ENCODE measurements around the gene DBI. TPM values are rescaled to one million over a fixed set of nuclear protein-coding genes. Genes with fewer than 3 reads are reported as not detected.

DBI gene
- total and polyA plus RNA-seq, 11 donors, result 208 to 868 (median 287) TPM

DNA sequence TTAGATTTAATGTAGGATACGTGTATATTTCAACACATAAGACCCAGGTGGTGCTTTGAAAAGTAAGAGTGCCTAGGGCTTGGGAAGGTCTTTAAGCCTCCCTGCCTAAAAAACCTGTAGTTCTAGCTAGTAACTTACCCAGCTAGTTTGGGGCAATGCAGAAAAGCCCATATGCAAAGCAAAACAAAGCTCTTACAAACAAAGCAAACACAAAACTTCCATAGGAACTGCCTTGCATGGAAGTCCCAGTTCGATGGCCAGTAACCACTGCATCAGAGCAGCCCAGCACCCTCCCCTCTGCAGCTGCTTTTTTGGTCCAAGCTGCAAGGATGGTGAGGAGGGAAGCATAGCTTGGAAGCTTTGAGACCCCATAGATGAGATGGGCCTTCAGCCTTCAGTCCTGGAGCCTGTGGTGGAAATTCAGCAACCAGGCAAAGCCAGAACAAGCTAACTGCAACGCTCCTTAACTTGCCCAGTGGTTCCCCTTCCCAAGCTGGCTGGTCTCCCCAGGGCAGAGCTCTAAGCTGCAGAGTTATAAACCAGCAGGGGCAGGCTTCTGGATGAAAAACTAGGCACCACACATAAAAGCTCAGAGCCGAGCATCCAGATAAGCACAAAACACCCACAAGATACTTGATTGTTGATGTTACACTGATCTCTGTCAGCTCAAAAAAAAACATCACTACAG lies 16.3 kb upstream of the DBI start:
- peaks cover 0 to 39% (median 12%) of the 10 kb centered on the region in 12 donors for H3K4me1 ChIP-seq
- no peaks in the 10 kb centered on the region for H3K36me3 ChIP-seq
- peaks cover 0 to 6% (median 0%) of the 10 kb centered on the region in 12 donors for H3K9me3 ChIP-seq
- peak overlapping the region in 7 of 12 donors; percentile 9 to 77 (median 43) for H3K27ac ChIP-seq
- H3K27me3 ChIP-seq, result no peaks in the 10 kb centered on the region
- peak in 1 of 4 donors; percentile 26 for ATAC-seq
- H3K4me3 ChIP-seq, result no peak overlapping the region
- WGBS, 4 donors, result 45 to 68% (median 59%) methylated on average over 4 of the region's 4 CpGs
- intact Hi-C loops (cut with DNase I), result no loop called here
- TF ChIP-seq POLR2A (IDR thresholded peaks at IDR 0.05), result no peak
- TF ChIP-seq, protein P1, sequence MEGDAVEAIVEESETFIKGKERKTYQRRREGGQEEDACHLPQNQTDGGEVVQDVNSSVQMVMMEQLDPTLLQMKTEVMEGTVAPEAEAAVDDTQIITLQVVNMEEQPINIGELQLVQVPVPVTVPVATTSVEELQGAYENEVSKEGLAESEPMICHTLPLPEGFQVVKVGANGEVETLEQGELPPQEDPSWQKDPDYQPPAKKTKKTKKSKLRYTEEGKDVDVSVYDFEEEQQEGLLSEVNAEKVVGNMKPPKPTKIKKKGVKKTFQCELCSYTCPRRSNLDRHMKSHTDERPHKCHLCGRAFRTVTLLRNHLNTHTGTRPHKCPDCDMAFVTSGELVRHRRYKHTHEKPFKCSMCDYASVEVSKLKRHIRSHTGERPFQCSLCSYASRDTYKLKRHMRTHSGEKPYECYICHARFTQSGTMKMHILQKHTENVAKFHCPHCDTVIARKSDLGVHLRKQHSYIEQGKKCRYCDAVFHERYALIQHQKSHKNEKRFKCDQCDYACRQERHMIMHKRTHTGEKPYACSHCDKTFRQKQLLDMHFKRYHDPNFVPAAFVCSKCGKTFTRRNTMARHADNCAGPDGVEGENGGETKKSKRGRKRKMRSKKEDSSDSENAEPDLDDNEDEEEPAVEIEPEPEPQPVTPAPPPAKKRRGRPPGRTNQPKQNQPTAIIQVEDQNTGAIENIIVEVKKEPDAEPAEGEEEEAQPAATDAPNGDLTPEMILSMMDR (IDR thresholded peaks at IDR 0.05), result peak in 2 of 12 donors; percentile 8 to 29
- no peak for DNase-seq

DNA sequence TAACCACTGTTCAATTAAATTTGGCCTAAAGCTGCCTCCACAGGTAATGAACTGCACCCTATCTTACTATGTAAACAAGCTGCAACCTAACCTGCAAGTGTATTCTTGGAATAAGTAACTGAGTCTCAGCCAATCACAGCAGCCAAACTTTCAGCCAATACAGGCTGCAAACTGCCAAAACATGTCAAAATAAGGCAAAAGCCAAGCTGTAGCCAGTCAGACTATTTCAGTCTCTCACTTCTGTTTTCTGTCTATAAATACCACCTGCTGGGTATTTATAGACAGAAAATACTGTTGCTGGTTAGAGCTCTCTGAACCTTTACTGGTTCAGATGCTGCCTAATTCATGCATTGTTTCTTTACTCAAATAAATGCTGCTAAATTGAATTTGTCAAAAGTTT lies 14.4 kb upstream of the DBI start:
- intact Hi-C loops (cut with DNase I), result no loop called here
- Histone ChIP-seq H3K27ac (peak overlapping the region; percentile 2 to 79 (median 62)), H3K27me3 (no peaks in the 10 kb centered on the region), H3K36me3 (no peaks in the 10 kb centered on the region), H3K9me3 (peaks cover 0 to under 1% (median 0%) of the 10 kb centered on the region in 12 donors), H3K4me3 (no peak overlapping the region), H3K4me1 (peaks cover 0 to 53% (median 16%) of the 10 kb centered on the region in 12 donors)
- DNase-seq, result peak in 3 of 5 donors; percentile 43 to 53 (median 47)
- ATAC-seq, result peak; percentile 79 to 87 (median 86)
- TF ChIP-seq, protein P1 (IDR thresholded peaks at IDR 0.05), result no peak
- peak in 1 of 2 donors; percentile 30 for TF ChIP-seq POLR2A (IDR thresholded peaks at IDR 0.05)

DNA sequence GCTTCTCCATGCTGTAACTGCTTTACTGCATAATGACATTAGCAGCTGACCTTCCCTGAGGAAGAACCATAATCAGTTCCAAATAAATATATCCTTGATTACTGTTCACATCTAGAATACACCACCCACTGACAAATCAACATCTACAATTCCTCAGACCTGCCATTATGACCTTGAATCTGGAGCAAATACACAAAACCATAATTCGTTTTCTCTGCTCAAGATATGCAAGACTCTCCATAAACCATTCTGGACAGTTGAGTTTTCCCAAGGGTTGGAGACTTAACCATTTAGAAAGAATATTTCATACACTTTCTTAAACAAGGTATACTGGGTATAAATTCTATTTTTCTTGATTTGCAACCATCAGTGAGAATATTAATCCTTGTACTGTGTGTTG lies 11.9 kb upstream of the DBI start:
- Histone ChIP-seq H3K4me3 (no peak overlapping the region), H3K27me3 (no peaks in the 10 kb centered on the region), H3K27ac (peak overlapping the region in 3 of 12 donors; percentile 6 to 49 (median 45)), H3K4me1 (peaks cover 0 to 49% (median 21%) of the 10 kb centered on the region in 12 donors), H3K9me3 (no peaks in the 10 kb centered on the region), H3K36me3 (no peaks in the 10 kb centered on the region)
- DNase-seq (no peak), ATAC-seq (no peak)
- TF ChIP-seq, protein P1 (IDR thresholded peaks at IDR 0.05), result no peak
- no peak for TF ChIP-seq POLR2A (IDR thresholded peaks at IDR 0.05)
- intact Hi-C loops (cut with DNase I), result no loop called here
- 42 to 66% (median 54%) methylated on average over 1 of the region's 1 CpG for WGBS, 4 donors

DNA sequence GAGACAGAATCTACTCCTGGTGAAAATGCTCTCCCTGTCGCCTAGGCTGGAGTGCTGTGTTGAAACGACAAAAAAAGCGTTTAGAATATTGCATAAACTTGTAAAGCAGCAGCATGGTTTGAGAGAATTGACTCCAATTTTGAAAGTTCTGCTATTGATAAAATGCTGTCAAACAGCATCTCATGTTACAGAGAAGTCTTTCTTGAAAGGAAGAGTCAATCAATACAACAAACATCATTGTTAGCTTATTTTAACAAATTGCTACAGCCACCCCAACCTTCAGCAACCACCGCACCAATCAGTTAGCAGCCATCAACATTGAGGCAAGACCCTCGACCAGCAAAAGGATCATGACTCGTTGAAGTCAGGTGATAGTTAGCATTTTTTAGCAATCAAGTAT lies 7.0 kb upstream of the DBI start:
- DNase-seq (no peak), ATAC-seq (no peak)
- no peak overlapping the region for H3K4me3 ChIP-seq
- H3K27me3 ChIP-seq, result no peaks in the 10 kb centered on the region
- H3K4me1 ChIP-seq, result peaks cover 0 to 37% (median 19%) of the 10 kb centered on the region in 12 donors
- H3K36me3 ChIP-seq, result no peaks in the 10 kb centered on the region
- TF ChIP-seq, protein P1 (IDR thresholded peaks at IDR 0.05), result no peak
- no peak for TF ChIP-seq POLR2A (IDR thresholded peaks at IDR 0.05)
- 91 to 94% (median 93%) methylated on average over 6 of the region's 6 CpGs for WGBS, 4 donors
- intact Hi-C loops (cut with DNase I), result loop anchor here in 3 of 10 donors (5.0 to 10.0 kb wide), 3 partner anchors 45 to 405 kb away; no protein-coding TSS in a partner anchor
- peak overlapping the region in 1 of 12 donors; percentile 19 for H3K27ac ChIP-seq
- no peaks in the 10 kb centered on the region for H3K9me3 ChIP-seq

All from heart left ventricle (tissue), 16 donors.